T-helper 9 cell (primary cell): ENCODE data around the gene GPSM1.

Source experiments
- DNase-seq: peaks from one replicate; pipeline ENCODE4 v3.0.0-alpha.2; 2020

The GPSM1 gene

GRCh38 chr9:136334541-136334940 lies 7.2 kb downstream of the GPSM1 start:
- no peak for DNase-seq

- no peak for DNase-seq
Observed at GRCh38 chr9:136335296-136336155, 8.2 kb downstream of the GPSM1 start.

GRCh38 chr9:136336156-136336870 lies 9.0 kb downstream of the GPSM1 start:
- DNase-seq = no peak

- DNase-seq = no peak
Observed at GRCh38 chr9:136336881-136337280, 9.5 kb downstream of the GPSM1 start.

GRCh38 chr9:136337416-136338395 lies 10.4 kb downstream of the GPSM1 start:
- DNase-seq = no peak

GRCh38 chr9:136338511-136338910 lies 11.2 kb downstream of the GPSM1 start:
- DNase-seq = no peak

- peak; percentile 41 for DNase-seq
Observed at GRCh38 chr9:136339173-136339957, 12.0 kb downstream of the GPSM1 start.

- DNase-seq = no peak
Observed at GRCh38 chr9:136339958-136340310, 12.6 kb downstream of the GPSM1 start.

GRCh38 chr9:136340356-136341041 lies 13.2 kb downstream of the GPSM1 start:
- no peak for DNase-seq

GRCh38 chr9:136341042-136341655 lies 13.8 kb downstream of the GPSM1 start:
- DNase-seq = no peak

- DNase-seq = no peak
Observed at GRCh38 chr9:136341769-136342168, 14.4 kb downstream of the GPSM1 start.

GRCh38 chr9:136342181-136343120 lies 15.1 kb downstream of the GPSM1 start:
- peak; percentile 37 for DNase-seq

- DNase-seq = no peak
Observed at GRCh38 chr9:136343121-136343883, 16.0 kb downstream of the GPSM1 start.

- DNase-seq = no peak
Observed at GRCh38 chr9:136343884-136344269, 16.5 kb downstream of the GPSM1 start.

GRCh38 chr9:136344544-136345280 lies 17.4 kb downstream of the GPSM1 start:
- DNase-seq = no peak

GRCh38 chr9:136345281-136346156 lies 18.2 kb downstream of the GPSM1 start:
- no peak for DNase-seq

GRCh38 chr9:136346157-136346481 lies 18.8 kb downstream of the GPSM1 start:
- no peak for DNase-seq
